Neural progenitor cell (in vitro differentiated cells): ENCODE data around the gene RAB8B. TPM values are rescaled to one million over a fixed set of nuclear protein-coding genes. Genes with fewer than 3 reads are reported as not detected.

Experiments used
- DNase-seq: peaks from one replicate; pipeline ENCODE4 v3.0.0-alpha.2; 2016; ENCODE audit warnings: low spot score
- H2AFZ ChIP-seq: fragments of 200-600 bp; sonication (generic); replicated peaks from 2 replicates; pipeline ENCODE4 v1.6.1; 2016; ENCODE audit warnings: antibody characterized with exemption
- H3F3A ChIP-seq: fragments of 200-600 bp; sonication (generic); 2 replicates; pipeline ENCODE4 v1.6.1; 2016; ENCODE audit warnings: antibody characterized with exemption, low read depth
- H3K27ac ChIP-seq: fragments of 200-600 bp; sonication (generic); 2 replicates; pipeline ENCODE4 v1.5.1; 2016; ENCODE audit warnings: mild to moderate bottlenecking
- H3K27me3 ChIP-seq: fragments of 200-600 bp; sonication (generic); 2 replicates; pipeline ENCODE4 v1.6.1; 2016; ENCODE audit warnings: mild to moderate bottlenecking, moderate library complexity
- H3K36me3 ChIP-seq: fragments of 200-600 bp; sonication (generic); 2 replicates; pipeline ENCODE4 v1.5.1; 2016
- H3K4me1 ChIP-seq: fragments of 200-600 bp; sonication (generic); 2 replicates; pipeline ENCODE4 v1.6.1; 2016; ENCODE audit warnings: mixed run types
- H3K4me2 ChIP-seq: fragments of 200-600 bp; sonication (generic); 2 replicates; pipeline ENCODE4 v1.6.1; 2016
- H3K4me3 ChIP-seq: fragments of 200-600 bp; sonication (generic); 2 replicates; pipeline ENCODE4 v1.5.1; 2016
- H3K79me2 ChIP-seq: fragments of 200-600 bp; sonication (generic); 2 replicates; pipeline ENCODE4 v1.6.1; 2016; ENCODE audit warnings: low read depth
- H3K9ac ChIP-seq: fragments of 200-600 bp; sonication (generic); 2 replicates; pipeline ENCODE4 v1.6.1; 2016
- H3K9me3 ChIP-seq: fragments of 200-600 bp; sonication (generic); 2 replicates; pipeline ENCODE4 v1.5.1; 2016; ENCODE audit warnings: low read depth
- H4K20me1 ChIP-seq: fragments of 200-600 bp; sonication (generic); 2 replicates; pipeline ENCODE4 v1.6.1; 2016; ENCODE audit warnings: low read depth
- H3K27ac Mint-ChIP-seq: 3 replicates; pipeline ENCODE4 v1.8.0; 2021; ENCODE audit warnings: mixed read lengths
- H3K27me3 Mint-ChIP-seq: 2 replicates; pipeline ENCODE4 v1.8.0; 2022; ENCODE audit warnings: low read depth, mild to moderate bottlenecking, inconsistent platforms, moderate library complexity, mixed read lengths; ENCODE audit not compliant: insufficient read depth
- H3K36me3 Mint-ChIP-seq: 3 replicates; pipeline ENCODE4 v1.8.0; 2021; ENCODE audit warnings: mixed read lengths
- H3K4me1 Mint-ChIP-seq: 3 replicates; pipeline ENCODE4 v1.8.0; 2021; ENCODE audit warnings: mixed read lengths
- H3K4me3 Mint-ChIP-seq: 3 replicates; pipeline ENCODE4 v1.8.0; 2021; ENCODE audit warnings: mild to moderate bottlenecking, moderate library complexity, mixed read lengths
- H3K9me3 Mint-ChIP-seq: 3 replicates; pipeline ENCODE4 v1.8.0; 2020; ENCODE audit warnings: mixed read lengths
- CTCF ChIP-seq: fragments of 200-600 bp; sonication (generic); IDR thresholded peaks from 2 replicates; pipeline ENCODE4 v1.5.1; 2017; ENCODE audit warnings: antibody characterized with exemption, mild to moderate bottlenecking
- EZH2 ChIP-seq: fragments of 200-600 bp; sonication (generic); IDR thresholded peaks from 2 replicates; pipeline ENCODE4 v1.6.1; 2017; ENCODE audit warnings: antibody characterized with exemption, mild to moderate bottlenecking, moderate library complexity
- EZH2phosphoT487 ChIP-seq: fragments of 200-600 bp; sonication (generic); IDR thresholded peaks from 2 replicates; pipeline ENCODE4 v1.6.1; 2017; ENCODE audit warnings: antibody characterized with exemption
- total RNA-seq: library from RNA; depleted of rRNA; stranded (reverse); fragments of >200 nt; gene quantifications from 2 replicates; pipeline ENCODE4 v1.2.3, GENCODE V29; 2015; ENCODE audit warnings: low replicate concordance

The RAB8B gene
- total RNA-seq, 1 donor from 2014 or later: 107 TPM

GRCh38 chr15:63240109-63240508 lies 50.7 kb downstream of the RAB8B start:
- TF ChIP-seq EZH2phosphoT487 (no peak), EZH2 (no peak), CTCF (no peak)
- no peak overlapping the region for H3K4me3 Mint-ChIP-seq
- H3K27me3 Mint-ChIP-seq: no peaks in the 10 kb centered on the region
- Histone ChIP-seq H4K20me1 (no peaks in the 10 kb centered on the region), H3F3A (no peaks in the 10 kb centered on the region), H3K27ac (no peak overlapping the region), H3K4me3 (no peak overlapping the region), H3K36me3 (no peaks in the 10 kb centered on the region), H2AFZ (no peak overlapping the region), H3K79me2 (peaks cover 65% of the 10 kb centered on the region), H3K4me2 (no peak overlapping the region), H3K9me3 (peaks cover 5% of the 10 kb centered on the region), H3K9ac (no peak overlapping the region), H3K27me3 (no peaks in the 10 kb centered on the region), H3K4me1 (peaks cover 6% of the 10 kb centered on the region)
- peaks cover 43% of the 10 kb centered on the region for H3K36me3 Mint-ChIP-seq
- peaks cover 44% of the 10 kb centered on the region for H3K9me3 Mint-ChIP-seq
- no peak overlapping the region for H3K27ac Mint-ChIP-seq
- peaks cover 10% of the 10 kb centered on the region for H3K4me1 Mint-ChIP-seq
- DNase-seq: no peak

GRCh38 chr15:63241316-63241715 lies 51.9 kb downstream of the RAB8B start:
- Histone ChIP-seq H3K36me3 (no peaks in the 10 kb centered on the region), H3K4me2 (no peak overlapping the region), H3K9me3 (peaks cover 5% of the 10 kb centered on the region), H3K79me2 (peaks cover 59% of the 10 kb centered on the region), H3K9ac (no peak overlapping the region), H3K27me3 (no peaks in the 10 kb centered on the region), H3F3A (no peaks in the 10 kb centered on the region), H3K27ac (no peak overlapping the region), H4K20me1 (no peaks in the 10 kb centered on the region), H2AFZ (no peak overlapping the region), H3K4me1 (peaks cover 6% of the 10 kb centered on the region), H3K4me3 (no peak overlapping the region)
- Mint-ChIP-seq H3K4me3 (no peak overlapping the region), H3K27ac (no peak overlapping the region), H3K4me1 (peaks cover 10% of the 10 kb centered on the region), H3K9me3 (peaks cover 44% of the 10 kb centered on the region), H3K27me3 (peaks cover 4% of the 10 kb centered on the region), H3K36me3 (peaks cover 48% of the 10 kb centered on the region)
- TF ChIP-seq EZH2: no peak
- no peak for TF ChIP-seq CTCF
- no peak for TF ChIP-seq EZH2phosphoT487
- no peak for DNase-seq

GRCh38 chr15:63243101-63243500 lies 53.7 kb downstream of the RAB8B start:
- Mint-ChIP-seq H3K9me3 (peaks cover 37% of the 10 kb centered on the region), H3K4me1 (peaks cover 10% of the 10 kb centered on the region), H3K36me3 (peaks cover 55% of the 10 kb centered on the region), H3K27ac (no peak overlapping the region), H3K27me3 (peaks cover 4% of the 10 kb centered on the region), H3K4me3 (no peak overlapping the region)
- TF ChIP-seq CTCF (no peak), EZH2phosphoT487 (no peak), EZH2 (no peak)
- Histone ChIP-seq H3K79me2 (peaks cover 41% of the 10 kb centered on the region), H2AFZ (no peak overlapping the region), H3K4me1 (peaks cover 6% of the 10 kb centered on the region), H3K4me3 (no peak overlapping the region), H3K9ac (no peak overlapping the region), H3K9me3 (peaks cover 5% of the 10 kb centered on the region), H3K36me3 (no peaks in the 10 kb centered on the region), H3K4me2 (no peak overlapping the region), H3F3A (no peaks in the 10 kb centered on the region), H3K27ac (no peak overlapping the region), H4K20me1 (no peaks in the 10 kb centered on the region), H3K27me3 (no peaks in the 10 kb centered on the region)
- DNase-seq: no peak
